Mucosa of stomach (tissue), 1 donor: ENCODE measurements around the gene FAM47E.

Experiments
- H3K27me3 ChIP-seq: one replicate; pipeline ENCODE4 v1.7.0; 2013; ENCODE audit warnings: mild to moderate bottlenecking, low read length; ENCODE audit not compliant: control insufficient read depth, insufficient read depth
- H3K36me3 ChIP-seq: one replicate; pipeline ENCODE4 v1.7.0; 2013; ENCODE audit warnings: low read length; ENCODE audit not compliant: control insufficient read depth, insufficient read depth
- H3K4me1 ChIP-seq: one replicate; pipeline ENCODE4 v1.7.0; 2013; ENCODE audit warnings: mild to moderate bottlenecking, low read length; ENCODE audit not compliant: control insufficient read depth, insufficient read depth
- H3K4me3 ChIP-seq: one replicate; pipeline ENCODE4 v1.7.0; 2013; ENCODE audit warnings: low read length
- H3K9ac ChIP-seq: one replicate; pipeline ENCODE4 v1.7.0; 2013; ENCODE audit warnings: mild to moderate bottlenecking, low read length, moderate library complexity
- H3K9me3 ChIP-seq: one replicate; pipeline ENCODE4 v1.7.0; 2013; ENCODE audit warnings: mild to moderate bottlenecking, low read length, moderate library complexity; ENCODE audit not compliant: control insufficient read depth
- donor health status: Pancreatic carcinoma.

The FAM47E gene

GRCh38 chr4:76253511-76253910 lies 2.0 kb downstream of the FAM47E start:
- Histone ChIP-seq H3K4me3 (no peak overlapping the region), H3K9ac (no peak overlapping the region), H3K36me3 (no peaks in the 10 kb centered on the region), H3K9me3 (no peaks in the 10 kb centered on the region), H3K4me1 (peaks cover 8% of the 10 kb centered on the region), H3K27me3 (no peaks in the 10 kb centered on the region)

DNA sequence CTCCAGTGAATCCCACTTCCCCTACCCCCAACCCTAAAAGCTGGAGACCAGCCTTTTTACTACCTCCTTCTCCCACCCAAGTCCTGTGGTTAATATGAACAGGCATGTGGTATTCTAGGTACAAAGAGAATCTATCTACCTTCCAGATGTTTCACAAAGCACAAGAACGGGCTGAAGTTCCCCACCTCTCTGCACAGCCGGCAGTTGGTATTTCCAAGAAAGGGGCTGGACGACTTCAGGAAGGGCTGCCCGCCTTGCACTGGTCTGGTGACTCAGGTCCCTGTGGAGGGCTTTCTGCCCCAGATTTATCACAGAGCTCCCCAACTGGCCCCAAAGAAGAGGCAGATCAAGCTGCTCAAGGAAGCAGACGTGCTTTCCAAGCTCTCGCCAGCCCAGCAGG lies 4.5 kb downstream of the FAM47E start:
- no peaks in the 10 kb centered on the region for H3K9me3 ChIP-seq
- peaks cover 15% of the 10 kb centered on the region for H3K4me1 ChIP-seq
- no peaks in the 10 kb centered on the region for H3K27me3 ChIP-seq
- no peak overlapping the region for H3K4me3 ChIP-seq
- H3K9ac ChIP-seq: no peak overlapping the region
- no peaks in the 10 kb centered on the region for H3K36me3 ChIP-seq

DNA sequence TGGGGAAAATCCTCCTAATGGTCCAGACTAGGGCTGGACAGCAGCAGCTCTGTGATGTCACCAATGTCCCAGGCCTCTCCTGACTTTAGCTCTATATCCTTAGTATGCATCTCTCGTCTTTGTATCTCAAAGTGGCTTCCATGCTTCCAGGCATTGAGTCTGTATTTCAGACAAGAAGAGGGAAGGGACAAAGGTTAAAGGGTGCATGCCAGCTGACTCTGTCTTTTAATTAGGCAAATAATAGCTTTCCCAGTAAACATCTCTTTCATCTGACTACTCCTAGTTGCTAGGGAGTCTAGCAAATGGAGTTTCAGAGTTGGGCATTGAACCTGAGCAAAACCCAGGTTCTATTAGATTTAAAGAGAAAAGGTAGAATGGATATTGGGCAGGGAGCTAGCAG lies 5.4 kb downstream of the FAM47E start:
- Histone ChIP-seq H3K36me3 (no peaks in the 10 kb centered on the region), H3K27me3 (no peaks in the 10 kb centered on the region), H3K9me3 (no peaks in the 10 kb centered on the region)

DNA sequence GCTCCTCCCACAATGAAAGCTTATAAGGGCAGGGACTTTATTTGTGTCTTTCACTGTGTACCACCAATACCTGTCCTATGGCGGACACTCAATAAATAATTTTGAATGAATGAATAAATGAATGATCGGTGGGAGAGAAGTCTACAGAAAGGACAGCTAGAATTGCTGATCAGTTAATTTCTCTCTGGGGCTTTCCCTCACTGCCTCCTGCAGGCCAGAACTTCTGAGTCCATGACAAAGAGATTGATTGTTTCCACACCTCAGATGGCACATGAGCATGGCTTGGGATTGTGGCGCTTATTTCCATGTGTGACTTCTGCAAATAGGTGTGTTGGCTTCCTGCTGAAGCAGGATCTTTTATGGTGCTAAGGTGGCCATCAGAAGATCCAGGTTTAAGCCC lies 6.3 kb downstream of the FAM47E start:
- Histone ChIP-seq H3K9me3 (no peaks in the 10 kb centered on the region), H3K4me3 (no peak overlapping the region), H3K27me3 (no peaks in the 10 kb centered on the region), H3K36me3 (no peaks in the 10 kb centered on the region), H3K9ac (no peak overlapping the region), H3K4me1 (peaks cover 7% of the 10 kb centered on the region)

More for the DNA sequence above, 5.4 kb downstream of the FAM47E start:
- no peak overlapping the region for H3K9ac ChIP-seq
- no peak overlapping the region for H3K4me3 ChIP-seq
- H3K4me1 ChIP-seq: peaks cover 12% of the 10 kb centered on the region

DNA sequence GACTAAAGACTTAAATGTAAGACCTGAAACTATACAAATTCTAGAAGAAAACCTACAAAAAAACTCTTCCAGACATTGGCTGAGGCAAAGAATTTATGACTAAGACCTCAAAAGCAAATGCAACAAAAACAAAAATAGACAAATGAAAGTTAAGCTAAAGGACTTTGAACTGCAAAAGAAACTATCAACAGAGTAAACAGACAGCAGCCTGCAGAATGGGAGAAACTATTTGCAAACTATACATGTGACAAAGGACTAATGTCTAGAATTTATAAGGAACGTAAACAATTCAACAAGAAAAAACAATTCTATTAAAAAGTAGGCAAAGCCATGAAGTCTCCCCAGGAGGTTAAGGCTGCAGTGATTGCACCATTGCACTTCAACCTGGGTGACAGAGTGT lies 9.1 kb downstream of the FAM47E start:
- no peak overlapping the region for H3K4me3 ChIP-seq
- H3K27me3 ChIP-seq: no peaks in the 10 kb centered on the region

GRCh38 chr4:76265631-76266218 lies 14.2 kb downstream of the FAM47E start:
- Histone ChIP-seq H3K9ac (no peak overlapping the region), H3K27me3 (no peaks in the 10 kb centered on the region), H3K4me3 (no peak overlapping the region), H3K4me1 (peaks cover 1% of the 10 kb centered on the region), H3K36me3 (no peaks in the 10 kb centered on the region), H3K9me3 (no peaks in the 10 kb centered on the region)

More for the DNA sequence above, 9.1 kb downstream of the FAM47E start:
- Histone ChIP-seq H3K36me3 (no peaks in the 10 kb centered on the region), H3K9ac (no peak overlapping the region), H3K9me3 (no peaks in the 10 kb centered on the region), H3K4me1 (peaks cover 7% of the 10 kb centered on the region)

GRCh38 chr4:76266627-76267026 lies 15.1 kb downstream of the FAM47E start:
- Histone ChIP-seq H3K9ac (no peak overlapping the region), H3K4me3 (no peak overlapping the region), H3K36me3 (no peaks in the 10 kb centered on the region), H3K4me1 (no peaks in the 10 kb centered on the region), H3K9me3 (no peaks in the 10 kb centered on the region), H3K27me3 (no peaks in the 10 kb centered on the region)

DNA sequence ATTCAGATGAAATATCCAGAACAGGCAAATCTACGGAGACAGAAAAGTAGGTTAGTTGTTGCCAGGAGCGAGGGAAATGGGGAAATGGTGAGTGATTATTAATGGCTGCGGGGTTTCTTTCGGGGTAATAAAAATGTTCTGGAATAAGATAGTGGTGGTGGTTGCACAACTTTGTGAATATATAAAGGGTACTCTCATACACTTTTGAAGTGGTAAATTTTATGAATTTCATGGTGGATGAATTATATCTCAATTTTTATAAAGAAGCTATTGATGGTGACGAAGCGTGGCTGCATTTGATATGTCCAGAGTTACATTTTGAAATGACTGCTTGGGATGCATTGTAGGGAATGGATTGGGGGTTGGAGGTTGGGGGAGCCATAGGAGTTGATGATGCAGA lies 16.3 kb downstream of the FAM47E start:
- Histone ChIP-seq H3K27me3 (no peaks in the 10 kb centered on the region), H3K36me3 (no peaks in the 10 kb centered on the region), H3K4me1 (no peaks in the 10 kb centered on the region), H3K4me3 (no peak overlapping the region), H3K9ac (no peak overlapping the region), H3K9me3 (no peaks in the 10 kb centered on the region)

- Histone ChIP-seq H3K9me3 (no peaks in the 10 kb centered on the region), H3K4me1 (peaks cover 12% of the 10 kb centered on the region), H3K4me3 (no peak overlapping the region), H3K9ac (no peak overlapping the region), H3K27me3 (no peaks in the 10 kb centered on the region), H3K36me3 (no peaks in the 10 kb centered on the region)
These were observed 19.0 kb downstream of the FAM47E start for GRCh38 chr4:76270244-76271175.

GRCh38 chr4:76271248-76271647 lies 19.7 kb downstream of the FAM47E start:
- peaks cover 12% of the 10 kb centered on the region for H3K4me1 ChIP-seq
- no peak overlapping the region for H3K9ac ChIP-seq
- no peak overlapping the region for H3K4me3 ChIP-seq
- H3K27me3 ChIP-seq: no peaks in the 10 kb centered on the region
- H3K36me3 ChIP-seq: no peaks in the 10 kb centered on the region
- H3K9me3 ChIP-seq: no peaks in the 10 kb centered on the region

DNA sequence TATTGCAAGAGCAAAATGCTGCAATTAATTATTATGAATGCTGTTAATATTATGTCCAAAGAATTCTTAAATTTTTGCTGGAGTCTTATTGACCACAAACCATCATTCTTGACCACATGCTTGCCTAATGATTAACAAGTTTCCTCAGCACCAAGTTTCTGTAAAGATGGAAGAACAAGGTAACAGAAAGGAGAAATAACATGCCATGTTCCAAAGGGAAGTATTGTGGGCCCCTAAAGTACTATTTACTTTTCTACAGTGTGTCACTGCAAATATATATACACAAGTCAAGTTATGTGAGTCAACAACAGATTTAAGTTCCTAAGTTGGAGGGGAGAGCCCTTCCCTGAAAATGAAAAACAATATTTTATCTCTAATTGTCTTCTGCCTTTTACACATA lies 20.6 kb downstream of the FAM47E start:
- no peak overlapping the region for H3K9ac ChIP-seq
- no peaks in the 10 kb centered on the region for H3K36me3 ChIP-seq
- H3K4me1 ChIP-seq: peaks cover 12% of the 10 kb centered on the region
- no peak overlapping the region for H3K4me3 ChIP-seq
- no peaks in the 10 kb centered on the region for H3K27me3 ChIP-seq
- no peaks in the 10 kb centered on the region for H3K9me3 ChIP-seq

GRCh38 chr4:76272582-76272981 lies 21.1 kb downstream of the FAM47E start:
- Histone ChIP-seq H3K36me3 (no peaks in the 10 kb centered on the region), H3K9me3 (no peaks in the 10 kb centered on the region), H3K9ac (no peak overlapping the region), H3K4me1 (peaks cover 14% of the 10 kb centered on the region), H3K4me3 (no peak overlapping the region), H3K27me3 (no peaks in the 10 kb centered on the region)
